Measurements from ENCODE around the gene CHEK2.
"Not testable (repeated sequence)": the region's sequence is repeated elsewhere in the genome, so short reads cannot be mapped to it uniquely, and the experiment has no call there.

Gene CHEK2

DNA sequence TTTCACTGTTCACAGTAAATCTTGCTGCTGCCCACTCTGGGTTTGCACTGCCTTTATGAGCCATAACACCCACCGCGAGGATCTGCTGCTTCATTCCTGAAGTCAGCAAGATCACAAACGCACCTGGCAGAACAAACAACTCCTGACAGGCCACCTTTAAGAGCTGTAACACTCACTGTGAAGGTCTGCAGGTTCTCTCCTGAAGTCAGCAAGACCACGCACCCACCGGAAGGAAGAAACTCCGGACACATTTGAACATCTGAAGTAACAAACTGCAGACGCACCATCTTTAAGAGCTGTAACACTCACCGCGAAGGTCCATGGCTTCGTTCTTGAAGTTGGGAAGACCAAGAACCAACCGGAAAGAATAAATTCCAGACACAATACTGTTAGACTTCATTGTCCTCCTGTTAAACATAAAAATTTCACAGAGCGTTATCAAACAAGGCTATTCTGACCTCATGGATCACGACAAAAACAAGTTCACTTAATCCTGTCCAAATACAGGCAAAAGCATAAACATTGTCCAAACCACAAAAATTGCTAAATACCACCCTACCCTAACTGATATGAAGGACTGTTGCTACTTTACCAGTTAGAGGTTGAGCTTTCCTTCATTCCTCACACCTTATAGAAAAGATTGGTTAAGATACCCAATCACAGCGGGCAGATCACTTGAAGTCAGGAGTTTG is 27.9 kb upstream of the CHEK2 start:
- H3K27me3 ChIP-seq (ENCODE audit: control insufficient read depth, insufficient read depth, low read length) = no peaks in the 10 kb centered on the region
- 0 out of 2 replicates have a peak, but pooled peaks cover 10% of the 10 kb centered on the region for H3K9me3 ChIP-seq (ENCODE audit: control insufficient read depth, insufficient read depth, low read depth, low read length)
- no peak overlapping the region for H3K9ac ChIP-seq (ENCODE audit: low read length)
- H3K4me1 ChIP-seq (ENCODE audit: control insufficient read depth, insufficient read depth, low read length) = no peaks in the 10 kb centered on the region
- H3K27ac ChIP-seq (ENCODE audit: low read depth, low read length) = no peak overlapping the region
- H3K36me3 ChIP-seq (ENCODE audit: control insufficient read depth, insufficient read depth, low read length) = peaks cover 3% of the 10 kb centered on the region
- H3K4me3 ChIP-seq (ENCODE audit: low read depth, low read length) = no peak overlapping the region

DNA sequence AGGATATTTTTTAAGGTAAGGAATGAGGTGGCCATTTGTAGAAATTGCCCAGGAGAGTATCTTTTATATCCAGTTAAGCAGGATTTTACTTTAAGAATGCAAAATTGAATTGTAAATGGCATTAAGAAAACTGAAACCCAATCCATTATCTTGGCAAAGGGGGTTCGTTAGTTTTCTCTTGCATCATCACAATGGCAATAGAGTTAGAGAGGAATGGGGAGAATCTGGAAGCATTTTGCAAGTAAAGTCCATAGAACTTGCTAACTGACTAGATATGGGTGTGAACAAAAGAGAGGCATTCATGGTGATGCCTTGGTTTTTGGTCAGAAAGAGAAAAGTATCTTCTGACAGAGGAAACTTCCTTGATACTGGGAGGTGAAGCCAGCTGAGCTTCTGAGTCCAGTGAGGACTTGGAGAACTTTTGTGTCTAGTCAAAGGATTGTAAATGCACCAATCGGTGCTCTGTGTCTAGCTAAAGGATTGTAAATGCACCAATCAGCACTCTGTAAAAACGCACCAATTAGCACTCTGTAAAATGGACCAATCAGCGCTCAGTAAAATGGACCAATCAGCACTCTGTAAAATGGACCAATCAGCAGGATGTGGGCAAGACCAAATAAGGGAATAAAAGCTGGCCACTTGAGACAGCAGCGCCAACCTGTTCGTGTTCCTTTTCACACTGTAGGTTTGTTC is 27.2 kb upstream of the CHEK2 start:
- 0 out of 2 replicates have a peak, but pooled peaks cover 10% of the 10 kb centered on the region for H3K9me3 ChIP-seq (ENCODE audit: control insufficient read depth, insufficient read depth, low read depth, low read length)
- no peak overlapping the region for H3K9ac ChIP-seq (ENCODE audit: low read length)
- H3K27me3 ChIP-seq (ENCODE audit: control insufficient read depth, insufficient read depth, low read length) = no peaks in the 10 kb centered on the region
- no peak overlapping the region for H3K4me3 ChIP-seq (ENCODE audit: low read depth, low read length)
- H3K36me3 ChIP-seq (ENCODE audit: control insufficient read depth, insufficient read depth, low read length) = no peaks in the 10 kb centered on the region
- H3K27ac ChIP-seq (ENCODE audit: low read depth, low read length) = no peak overlapping the region
- 0 out of 2 replicates have a peak, but pooled peaks cover 2% of the 10 kb centered on the region for H3K4me1 ChIP-seq (ENCODE audit: control insufficient read depth, insufficient read depth, low read length)

DNA sequence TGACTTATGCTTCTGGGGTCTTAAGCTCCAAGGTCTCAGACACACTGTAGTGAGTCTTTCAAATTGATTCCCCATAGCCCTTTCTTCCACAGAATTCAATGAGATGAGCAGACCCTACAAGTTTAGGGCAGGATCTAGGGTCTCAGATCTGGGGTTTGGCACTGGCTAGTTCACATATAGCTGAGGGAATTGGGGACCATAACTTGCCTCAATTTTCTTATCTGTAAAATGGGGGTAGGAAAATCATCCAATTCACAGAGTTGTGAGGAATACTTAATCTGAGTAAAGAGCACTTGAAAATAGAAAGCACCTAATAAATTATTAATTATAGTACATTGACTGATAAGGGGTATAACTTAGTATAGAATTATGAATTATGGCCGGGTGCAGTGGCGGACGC is 25.0 kb upstream of the CHEK2 start:
- H3K9ac ChIP-seq (ENCODE audit: low read length) = no peak overlapping the region
- no peaks in the 10 kb centered on the region for H3K36me3 ChIP-seq (ENCODE audit: control insufficient read depth, insufficient read depth, low read length)
- H3K27me3 ChIP-seq (ENCODE audit: control insufficient read depth, insufficient read depth, low read length) = no peaks in the 10 kb centered on the region
- H3K4me3 ChIP-seq (ENCODE audit: low read depth, low read length) = no peak overlapping the region
- 0 out of 2 replicates have a peak, but pooled peaks cover 10% of the 10 kb centered on the region for H3K9me3 ChIP-seq (ENCODE audit: control insufficient read depth, insufficient read depth, low read depth, low read length)
- 0 out of 2 replicates have a peak, but pooled peaks cover 2% of the 10 kb centered on the region for H3K4me1 ChIP-seq (ENCODE audit: control insufficient read depth, insufficient read depth, low read length)
- no peak overlapping the region for H3K27ac ChIP-seq (ENCODE audit: low read depth, low read length)

DNA sequence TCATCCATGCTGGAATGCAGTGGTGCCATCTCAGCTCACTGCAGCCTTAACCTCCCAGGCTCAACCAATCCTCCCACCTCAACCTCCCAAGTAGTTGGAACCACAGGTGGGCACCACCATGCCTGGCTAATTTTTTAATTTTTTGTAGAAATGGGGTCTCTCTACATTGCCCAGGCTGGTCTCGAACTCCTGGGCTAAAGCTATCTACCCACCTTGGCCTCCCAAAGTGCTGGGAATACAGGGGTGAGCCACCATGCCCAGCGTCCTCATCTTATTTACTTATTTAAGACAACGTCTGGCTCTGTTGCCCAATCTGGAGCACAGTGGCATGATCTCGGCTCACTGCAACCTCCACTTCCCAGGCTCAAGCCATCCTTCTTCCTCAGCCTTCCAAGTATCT is 20.4 kb upstream of the CHEK2 start:
- not testable (repeated sequence) for H3K36me3 ChIP-seq (ENCODE audit: control insufficient read depth, insufficient read depth, low read length); H3K4me3 ChIP-seq (ENCODE audit: low read depth, low read length); H3K9ac ChIP-seq (ENCODE audit: low read length); H3K27ac ChIP-seq (ENCODE audit: low read depth, low read length); H3K27me3 ChIP-seq (ENCODE audit: control insufficient read depth, insufficient read depth, low read length)
- peaks cover 15% of the 10 kb centered on the region for H3K4me1 ChIP-seq (ENCODE audit: control insufficient read depth, insufficient read depth, low read length)
- peaks cover 11% of the 10 kb centered on the region for H3K9me3 ChIP-seq (ENCODE audit: control insufficient read depth, insufficient read depth, low read depth, low read length)

DNA sequence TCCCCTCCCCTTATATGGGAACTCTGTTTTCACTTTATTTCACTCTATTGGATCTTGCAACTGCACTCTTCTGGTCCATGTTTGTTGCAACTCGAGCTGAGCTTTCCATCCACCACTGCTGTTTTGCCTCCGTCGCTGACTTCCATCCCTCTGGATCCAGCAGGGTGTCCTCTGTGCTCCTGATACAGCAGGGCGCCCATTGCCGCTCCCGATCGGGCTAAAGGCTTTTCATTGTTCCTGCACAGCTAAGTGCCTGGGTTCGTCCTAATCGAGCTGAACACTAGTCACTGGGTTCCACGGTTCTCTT is 19.8 kb upstream of the CHEK2 start:
- no peak overlapping the region for H3K9ac ChIP-seq (ENCODE audit: low read length)
- peak overlapping the region; percentile 58; the same call in 1 of the 2 replicates for H3K27ac ChIP-seq (ENCODE audit: low read depth, low read length)
- no peaks in the 10 kb centered on the region for H3K27me3 ChIP-seq (ENCODE audit: control insufficient read depth, insufficient read depth, low read length)
- peaks cover 15% of the 10 kb centered on the region for H3K4me1 ChIP-seq (ENCODE audit: control insufficient read depth, insufficient read depth, low read length)
- peaks cover 9% of the 10 kb centered on the region for H3K36me3 ChIP-seq (ENCODE audit: control insufficient read depth, insufficient read depth, low read length)
- H3K9me3 ChIP-seq (ENCODE audit: control insufficient read depth, insufficient read depth, low read depth, low read length) = peaks cover 11% of the 10 kb centered on the region
- no peak overlapping the region for H3K4me3 ChIP-seq (ENCODE audit: low read depth, low read length)

DNA sequence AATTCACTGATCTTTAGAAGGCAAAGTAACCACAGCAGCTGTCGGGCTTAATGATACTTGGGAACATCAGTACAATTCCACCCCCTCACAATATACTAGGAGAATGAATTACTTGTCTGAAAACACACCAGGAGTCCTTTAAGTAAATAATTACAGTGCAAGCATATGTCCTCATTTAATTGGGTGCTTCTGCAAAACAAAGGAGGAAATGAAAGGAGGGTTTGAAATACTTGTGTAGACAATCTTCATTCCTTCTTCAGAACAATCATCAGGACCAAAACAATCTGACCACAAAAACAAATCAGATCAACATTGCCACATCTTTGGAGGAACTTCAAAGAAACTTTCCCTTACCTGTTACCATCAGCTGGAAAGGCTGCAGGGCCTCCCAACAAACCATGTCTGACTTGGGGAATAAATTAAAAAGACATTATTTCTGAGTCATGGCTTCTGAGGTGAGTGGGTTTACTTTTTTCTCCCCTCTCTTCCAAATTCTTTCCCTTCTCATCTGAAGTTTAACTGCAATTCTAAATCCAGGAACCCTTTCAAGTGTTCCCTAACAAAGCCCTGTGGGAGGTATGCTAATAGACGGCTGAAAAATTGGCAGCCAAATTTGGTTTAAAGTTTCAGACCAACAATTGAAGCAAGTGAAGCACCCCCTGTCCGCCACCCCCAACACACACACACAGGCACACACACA is 18.4 kb upstream of the CHEK2 start:
- H3K27ac ChIP-seq (ENCODE audit: low read depth, low read length) = peak overlapping the region; percentile 97
- no peaks in the 10 kb centered on the region for H3K27me3 ChIP-seq (ENCODE audit: control insufficient read depth, insufficient read depth, low read length)
- H3K4me3 ChIP-seq (ENCODE audit: low read depth, low read length) = peak overlapping the region; percentile 41
- H3K4me1 ChIP-seq (ENCODE audit: control insufficient read depth, insufficient read depth, low read length) = peaks cover 15% of the 10 kb centered on the region
- peaks cover 11% of the 10 kb centered on the region for H3K9me3 ChIP-seq (ENCODE audit: control insufficient read depth, insufficient read depth, low read depth, low read length)
- peaks cover 9% of the 10 kb centered on the region for H3K36me3 ChIP-seq (ENCODE audit: control insufficient read depth, insufficient read depth, low read length)
- H3K9ac ChIP-seq (ENCODE audit: low read length) = peak overlapping the region; percentile 91

DNA sequence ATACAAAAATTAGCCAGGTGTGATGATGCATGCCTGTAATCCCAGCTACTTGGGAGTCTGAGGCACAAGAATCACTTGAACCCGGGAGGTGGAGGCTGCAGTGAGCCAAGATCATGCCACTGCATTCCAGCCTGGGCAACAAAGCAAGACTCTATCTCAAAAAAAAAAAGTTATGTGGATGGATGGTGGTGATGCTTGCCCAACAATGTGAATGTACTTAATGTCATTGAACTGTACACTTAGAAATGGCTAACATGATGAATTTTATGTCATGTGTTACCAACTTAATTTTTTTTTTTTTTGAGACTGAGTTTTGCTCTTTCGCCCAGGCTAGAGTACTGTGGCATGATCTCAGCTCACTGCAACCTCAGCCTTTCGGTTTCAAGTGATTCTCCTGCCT is 12.9 kb upstream of the CHEK2 start:
- H3K4me1 ChIP-seq (ENCODE audit: control insufficient read depth, insufficient read depth, low read length); H3K27me3 ChIP-seq (ENCODE audit: control insufficient read depth, insufficient read depth, low read length); H3K27ac ChIP-seq (ENCODE audit: low read depth, low read length); H3K4me3 ChIP-seq (ENCODE audit: low read depth, low read length); H3K9ac ChIP-seq (ENCODE audit: low read length): not testable (repeated sequence)
- H3K36me3 ChIP-seq (ENCODE audit: control insufficient read depth, insufficient read depth, low read length) = peaks cover 33% of the 10 kb centered on the region
- H3K9me3 ChIP-seq (ENCODE audit: control insufficient read depth, insufficient read depth, low read depth, low read length) = peaks cover 11% of the 10 kb centered on the region

DNA sequence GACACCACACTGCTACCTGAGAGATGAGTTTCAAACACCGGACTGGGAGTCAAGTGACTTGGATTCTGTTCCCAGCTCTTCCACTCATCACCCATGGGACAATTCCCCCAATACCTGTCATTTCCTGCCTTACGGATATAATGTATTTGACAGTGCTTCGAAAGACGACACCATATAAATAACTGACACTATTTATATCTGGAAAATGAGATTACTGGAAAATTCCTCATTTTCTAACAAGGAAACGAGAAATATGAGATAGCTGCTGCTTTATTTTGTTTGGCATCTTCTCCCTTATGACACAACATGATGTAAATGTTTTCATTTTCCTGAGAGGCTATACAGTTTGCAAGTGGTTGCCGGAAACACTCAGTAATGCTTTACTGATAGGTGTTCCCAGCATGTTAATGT is 8.9 kb upstream of the CHEK2 start:
- Histone ChIP-seq H3K4me3 (ENCODE audit: low read depth, low read length) (no peak overlapping the region), H3K27me3 (ENCODE audit: control insufficient read depth, insufficient read depth, low read length) (no peaks in the 10 kb centered on the region), H3K36me3 (ENCODE audit: control insufficient read depth, insufficient read depth, low read length) (peaks cover 59% of the 10 kb centered on the region), H3K9ac (ENCODE audit: low read length) (no peak overlapping the region), H3K27ac (ENCODE audit: low read depth, low read length) (no peak overlapping the region), H3K9me3 (ENCODE audit: control insufficient read depth, insufficient read depth, low read depth, low read length) (no peaks in the 10 kb centered on the region), H3K4me1 (ENCODE audit: control insufficient read depth, insufficient read depth, low read length) (no peaks in the 10 kb centered on the region)

DNA sequence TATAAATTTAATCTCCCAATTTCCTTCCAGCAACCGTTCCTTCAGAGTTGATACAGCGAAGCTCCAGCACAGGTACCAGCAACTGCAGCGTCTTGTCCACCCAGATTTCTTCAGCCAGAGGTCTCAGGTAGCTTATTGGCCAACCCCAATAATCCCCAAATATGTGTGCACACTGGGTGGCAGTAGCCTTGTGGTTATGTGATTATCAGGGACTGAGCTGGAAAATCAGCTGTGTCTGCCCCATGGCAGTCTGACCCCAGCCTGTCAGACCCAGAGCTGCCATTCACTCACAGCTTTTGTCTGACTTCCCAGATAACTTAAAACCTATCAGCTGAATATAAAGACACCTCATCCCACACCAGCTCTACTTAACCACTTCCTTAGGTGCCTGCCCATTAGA is 2.2 kb upstream of the CHEK2 start:
- Histone ChIP-seq H3K4me1 (ENCODE audit: control insufficient read depth, insufficient read depth, low read length) (no peaks in the 10 kb centered on the region), H3K27me3 (ENCODE audit: control insufficient read depth, insufficient read depth, low read length) (no peaks in the 10 kb centered on the region), H3K9me3 (ENCODE audit: control insufficient read depth, insufficient read depth, low read depth, low read length) (no peaks in the 10 kb centered on the region), H3K27ac (ENCODE audit: low read depth, low read length) (no peak overlapping the region), H3K9ac (ENCODE audit: low read length) (no peak overlapping the region), H3K36me3 (ENCODE audit: control insufficient read depth, insufficient read depth, low read length) (peaks cover 47% of the 10 kb centered on the region), H3K4me3 (ENCODE audit: low read depth, low read length) (no peak overlapping the region)

DNA sequence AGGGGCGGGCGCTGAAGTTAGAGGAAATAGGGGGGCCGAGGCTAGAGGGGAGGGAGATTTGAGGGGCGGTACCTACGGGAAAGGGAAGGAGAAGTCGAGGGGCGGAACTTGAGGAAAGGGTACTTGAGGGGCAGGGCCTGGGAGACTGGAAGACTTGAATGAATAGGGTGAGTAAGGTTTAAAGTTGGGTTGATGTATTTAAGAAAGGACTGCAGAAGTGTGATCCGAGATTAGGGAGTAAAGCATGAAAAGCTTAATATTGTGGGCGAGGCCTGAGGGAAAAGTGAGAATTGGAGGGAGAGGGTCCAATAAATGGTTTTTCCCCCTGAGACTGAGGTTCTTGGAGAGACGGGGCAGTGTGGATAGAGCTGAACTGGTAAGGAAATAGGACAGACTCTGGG is 942 bp upstream of the CHEK2 start:
- H3K9ac ChIP-seq (ENCODE audit: low read length) = peak overlapping the region; percentile 33
- peaks cover 37% of the 10 kb centered on the region for H3K36me3 ChIP-seq (ENCODE audit: control insufficient read depth, insufficient read depth, low read length)
- no peaks in the 10 kb centered on the region for H3K9me3 ChIP-seq (ENCODE audit: control insufficient read depth, insufficient read depth, low read depth, low read length)
- H3K4me1 ChIP-seq (ENCODE audit: control insufficient read depth, insufficient read depth, low read length) = peaks cover 8% of the 10 kb centered on the region
- H3K4me3 ChIP-seq (ENCODE audit: low read depth, low read length) = peak overlapping the region; percentile 84
- H3K27ac ChIP-seq (ENCODE audit: low read depth, low read length) = no peak overlapping the region
- H3K27me3 ChIP-seq (ENCODE audit: control insufficient read depth, insufficient read depth, low read length) = no peaks in the 10 kb centered on the region

DNA sequence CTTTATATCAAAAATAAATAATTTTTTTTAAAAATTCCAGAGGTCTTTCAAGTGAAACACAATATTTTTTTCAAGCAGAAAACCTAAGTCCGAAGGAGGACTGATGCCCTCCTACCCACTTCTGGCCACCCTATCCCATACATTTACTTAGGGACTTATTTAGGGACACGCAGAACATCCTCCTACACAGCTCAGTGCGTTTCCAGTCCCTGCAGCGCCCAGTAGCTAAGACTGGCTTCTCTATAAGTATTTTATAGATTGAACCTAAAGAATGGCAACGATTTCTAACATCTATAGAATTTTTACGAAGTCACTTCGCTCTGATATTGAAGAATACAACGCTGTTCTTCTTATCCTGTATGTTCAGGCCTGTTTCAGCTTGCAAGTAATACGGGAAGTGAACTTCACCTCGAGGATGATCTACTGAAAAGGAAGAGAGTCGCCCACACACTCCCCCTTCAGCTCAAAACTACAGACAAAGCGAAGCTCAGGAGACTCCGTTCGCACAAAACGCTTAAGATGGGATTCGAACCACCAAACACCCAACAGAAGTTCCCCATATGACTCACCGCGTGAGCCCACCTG is 328 bp downstream of the CHEK2 start:
- H3K4me3 ChIP-seq (ENCODE audit: low read depth, low read length) = peak overlapping the region; percentile 84
- peaks cover 25% of the 10 kb centered on the region for H3K36me3 ChIP-seq (ENCODE audit: control insufficient read depth, insufficient read depth, low read length)
- peak overlapping the region; percentile 71 for H3K9ac ChIP-seq (ENCODE audit: low read length)
- H3K9me3 ChIP-seq (ENCODE audit: control insufficient read depth, insufficient read depth, low read depth, low read length) = no peaks in the 10 kb centered on the region
- no peaks in the 10 kb centered on the region for H3K27me3 ChIP-seq (ENCODE audit: control insufficient read depth, insufficient read depth, low read length)
- H3K4me1 ChIP-seq (ENCODE audit: control insufficient read depth, insufficient read depth, low read length) = peaks cover 20% of the 10 kb centered on the region
- peak overlapping the region; percentile 76; the same call in 1 of the 2 replicates for H3K27ac ChIP-seq (ENCODE audit: low read depth, low read length)

All from HUES6 (cell line).